Measurements from ENCODE around the gene MCC. TPM values are rescaled to one million over a fixed set of nuclear protein-coding genes. Genes with fewer than 3 reads are reported as not detected.

Gene MCC
- total RNA-seq, 1 donor from 2014 or later = 26.9 TPM

DNA sequence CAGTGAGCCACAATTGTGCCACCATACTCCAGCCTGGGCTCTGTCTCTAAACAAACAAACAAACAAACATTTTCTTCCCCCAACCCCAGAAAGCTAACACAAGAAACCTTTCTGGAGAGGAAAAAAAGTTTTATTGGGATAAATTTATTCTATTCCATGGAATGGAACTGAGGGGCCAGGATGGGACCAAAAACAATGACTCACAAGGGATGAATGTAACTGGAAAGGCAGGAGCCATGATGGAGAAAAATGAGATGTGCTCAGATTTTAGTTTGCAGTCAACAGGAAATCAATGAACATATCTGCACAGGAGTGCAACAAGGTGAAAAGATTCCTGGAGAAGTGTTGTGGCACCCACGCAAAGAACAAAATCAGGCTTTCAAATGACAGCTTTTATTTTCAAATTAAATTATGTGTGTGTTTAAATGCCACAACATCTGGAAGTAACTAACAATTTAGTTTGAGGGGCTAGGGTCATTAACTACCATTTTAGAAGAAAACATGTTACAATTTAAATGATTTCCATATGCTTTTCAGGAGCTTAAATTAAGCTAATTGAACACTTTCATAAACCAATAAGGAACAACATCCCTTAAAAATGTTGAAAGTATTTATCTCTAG is 262.0 kb downstream of the MCC start:
- no peak overlapping the region for H2AFZ ChIP-seq (ENCODE audit: low read depth, low read length)
- Mint-ChIP-seq H3K27ac (ENCODE audit: unreplicated experiment) (no peak overlapping the region), H3K36me3 (ENCODE audit: low read depth, unreplicated experiment) (peaks cover 3% of the 10 kb centered on the region), H3K4me1 (ENCODE audit: low read depth, unreplicated experiment) (peaks cover 52% of the 10 kb centered on the region), H3K9me3 (ENCODE audit: unreplicated experiment) (no peaks in the 10 kb centered on the region), H3K4me3 (ENCODE audit: unreplicated experiment) (no peak overlapping the region), H3K27me3 (ENCODE audit: low read depth, unreplicated experiment) (no peaks in the 10 kb centered on the region)
- DNase-seq (ENCODE audit: low read depth) = no peak
- no peaks in the 10 kb centered on the region for H3K27me3 ChIP-seq (ENCODE audit: insufficient read depth, low read length)
- H3K27ac ChIP-seq (ENCODE audit: low read depth, low read length) = no peak overlapping the region
- no peak overlapping the region for H3K9ac ChIP-seq (ENCODE audit: low read length)
- H4K20me1 ChIP-seq (ENCODE audit: insufficient read depth, low read length) = no peaks in the 10 kb centered on the region
- H3K79me2 ChIP-seq (ENCODE audit: insufficient read depth, low read length) = peaks cover 12% of the 10 kb centered on the region
- FAIRE-seq = no peak
- TF ChIP-seq, protein P1, sequence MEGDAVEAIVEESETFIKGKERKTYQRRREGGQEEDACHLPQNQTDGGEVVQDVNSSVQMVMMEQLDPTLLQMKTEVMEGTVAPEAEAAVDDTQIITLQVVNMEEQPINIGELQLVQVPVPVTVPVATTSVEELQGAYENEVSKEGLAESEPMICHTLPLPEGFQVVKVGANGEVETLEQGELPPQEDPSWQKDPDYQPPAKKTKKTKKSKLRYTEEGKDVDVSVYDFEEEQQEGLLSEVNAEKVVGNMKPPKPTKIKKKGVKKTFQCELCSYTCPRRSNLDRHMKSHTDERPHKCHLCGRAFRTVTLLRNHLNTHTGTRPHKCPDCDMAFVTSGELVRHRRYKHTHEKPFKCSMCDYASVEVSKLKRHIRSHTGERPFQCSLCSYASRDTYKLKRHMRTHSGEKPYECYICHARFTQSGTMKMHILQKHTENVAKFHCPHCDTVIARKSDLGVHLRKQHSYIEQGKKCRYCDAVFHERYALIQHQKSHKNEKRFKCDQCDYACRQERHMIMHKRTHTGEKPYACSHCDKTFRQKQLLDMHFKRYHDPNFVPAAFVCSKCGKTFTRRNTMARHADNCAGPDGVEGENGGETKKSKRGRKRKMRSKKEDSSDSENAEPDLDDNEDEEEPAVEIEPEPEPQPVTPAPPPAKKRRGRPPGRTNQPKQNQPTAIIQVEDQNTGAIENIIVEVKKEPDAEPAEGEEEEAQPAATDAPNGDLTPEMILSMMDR (IDR thresholded peaks at IDR 0.05; ENCODE audit: insufficient read depth, low read depth, low read length) = no peak
- no peak for TF ChIP-seq EZH2 (IDR thresholded peaks at IDR 0.05; ENCODE audit: insufficient read depth, low read length)
- H3K4me3 ChIP-seq (ENCODE audit: insufficient read depth, low read depth, low read length) = no peak overlapping the region
- no peak overlapping the region for H3K4me2 ChIP-seq (ENCODE audit: low read length)
- H3K36me3 ChIP-seq (ENCODE audit: insufficient read depth, low read length) = no peaks in the 10 kb centered on the region
- H3K4me1 ChIP-seq (ENCODE audit: insufficient read depth, low read length) = peaks cover 22% of the 10 kb centered on the region
- H3K9me3 ChIP-seq (ENCODE audit: insufficient read depth, low read depth, low read length) = no peaks in the 10 kb centered on the region

DNA sequence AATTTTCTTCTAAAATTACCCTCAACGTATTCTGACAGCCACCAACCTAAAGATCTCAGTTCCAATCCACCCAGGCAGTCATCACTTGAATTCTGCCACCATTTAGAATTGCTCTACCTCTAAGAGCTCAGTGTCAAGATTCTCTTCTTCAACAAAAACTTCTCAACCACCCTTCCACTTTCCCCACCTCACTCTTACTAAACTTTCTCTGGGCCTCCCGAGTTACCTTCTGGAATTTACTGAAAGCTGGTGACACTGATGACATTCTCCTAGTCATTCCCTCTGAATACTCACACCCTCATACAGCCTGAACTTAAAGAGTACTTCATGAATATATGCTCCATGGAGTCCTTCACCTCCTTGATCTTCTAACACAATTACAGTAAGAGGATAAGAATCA is 263.0 kb downstream of the MCC start:
- Mint-ChIP-seq H3K4me1 (ENCODE audit: low read depth, unreplicated experiment) (peaks cover 46% of the 10 kb centered on the region), H3K4me3 (ENCODE audit: unreplicated experiment) (no peak overlapping the region), H3K27me3 (ENCODE audit: low read depth, unreplicated experiment) (no peaks in the 10 kb centered on the region), H3K36me3 (ENCODE audit: low read depth, unreplicated experiment) (peaks cover 3% of the 10 kb centered on the region), H3K9me3 (ENCODE audit: unreplicated experiment) (no peaks in the 10 kb centered on the region), H3K27ac (ENCODE audit: unreplicated experiment) (peak overlapping the region; percentile 9)
- Histone ChIP-seq H3K27me3 (ENCODE audit: insufficient read depth, low read length) (no peaks in the 10 kb centered on the region), H3K79me2 (ENCODE audit: insufficient read depth, low read length) (peaks cover 12% of the 10 kb centered on the region), H3K27ac (ENCODE audit: low read depth, low read length) (no peak overlapping the region), H3K9ac (ENCODE audit: low read length) (no peak overlapping the region), H3K36me3 (ENCODE audit: insufficient read depth, low read length) (no peaks in the 10 kb centered on the region), H3K4me2 (ENCODE audit: low read length) (no peak overlapping the region), H3K4me1 (ENCODE audit: insufficient read depth, low read length) (peaks cover 18% of the 10 kb centered on the region), H3K9me3 (ENCODE audit: insufficient read depth, low read depth, low read length) (no peaks in the 10 kb centered on the region), H4K20me1 (ENCODE audit: insufficient read depth, low read length) (no peaks in the 10 kb centered on the region), H3K4me3 (ENCODE audit: insufficient read depth, low read depth, low read length) (no peak overlapping the region), H2AFZ (ENCODE audit: low read depth, low read length) (no peak overlapping the region)
- TF ChIP-seq, protein P1 (IDR thresholded peaks at IDR 0.05; ENCODE audit: insufficient read depth, low read depth, low read length) = no peak
- TF ChIP-seq EZH2 (IDR thresholded peaks at IDR 0.05; ENCODE audit: insufficient read depth, low read length) = no peak
- DNase-seq (ENCODE audit: low read depth) = no peak
- no peak for FAIRE-seq

DNA sequence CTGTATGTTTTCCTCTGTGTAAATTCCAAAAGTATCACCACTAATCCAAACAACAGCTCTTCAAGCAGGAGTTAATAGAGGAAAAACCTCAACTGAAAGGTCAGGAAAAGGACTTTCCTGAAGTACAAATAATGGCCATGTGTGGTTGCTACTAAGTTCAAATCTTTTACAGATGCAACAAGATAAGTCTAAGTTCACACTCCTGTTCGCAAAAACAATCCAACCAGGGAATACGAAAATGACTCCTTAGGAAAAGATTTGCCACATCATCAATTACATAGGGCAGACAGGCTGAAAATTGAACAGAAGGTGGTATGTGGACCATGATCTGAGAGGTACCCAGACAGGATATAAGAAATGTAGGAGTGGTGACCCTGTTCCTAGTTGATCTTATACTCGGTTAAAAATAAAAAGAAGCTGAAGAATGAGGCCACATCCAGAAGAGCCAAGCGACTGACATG is 263.6 kb downstream of the MCC start:
- H3K4me3 ChIP-seq (ENCODE audit: insufficient read depth, low read depth, low read length) = no peak overlapping the region
- Mint-ChIP-seq H3K27me3 (ENCODE audit: low read depth, unreplicated experiment) (no peaks in the 10 kb centered on the region), H3K27ac (ENCODE audit: unreplicated experiment) (no peak overlapping the region), H3K9me3 (ENCODE audit: unreplicated experiment) (no peaks in the 10 kb centered on the region), H3K36me3 (ENCODE audit: low read depth, unreplicated experiment) (peaks cover 3% of the 10 kb centered on the region), H3K4me1 (ENCODE audit: low read depth, unreplicated experiment) (peaks cover 40% of the 10 kb centered on the region), H3K4me3 (ENCODE audit: unreplicated experiment) (no peak overlapping the region)
- H3K36me3 ChIP-seq (ENCODE audit: insufficient read depth, low read length) = no peaks in the 10 kb centered on the region
- peak; percentile 81 for DNase-seq (ENCODE audit: low read depth)
- peaks cover 11% of the 10 kb centered on the region for H3K79me2 ChIP-seq (ENCODE audit: insufficient read depth, low read length)
- H2AFZ ChIP-seq (ENCODE audit: low read depth, low read length) = no peak overlapping the region
- H4K20me1 ChIP-seq (ENCODE audit: insufficient read depth, low read length) = no peaks in the 10 kb centered on the region
- TF ChIP-seq EZH2 (IDR thresholded peaks at IDR 0.05; ENCODE audit: insufficient read depth, low read length) = no peak
- TF ChIP-seq, protein P1 (IDR thresholded peaks at IDR 0.05; ENCODE audit: insufficient read depth, low read depth, low read length) = no peak
- no peaks in the 10 kb centered on the region for H3K9me3 ChIP-seq (ENCODE audit: insufficient read depth, low read depth, low read length)
- H3K4me1 ChIP-seq (ENCODE audit: insufficient read depth, low read length) = peaks cover 18% of the 10 kb centered on the region
- no peaks in the 10 kb centered on the region for H3K27me3 ChIP-seq (ENCODE audit: insufficient read depth, low read length)
- peak; percentile 5 for FAIRE-seq
- H3K27ac ChIP-seq (ENCODE audit: low read depth, low read length) = peak overlapping the region; percentile 2
- H3K4me2 ChIP-seq (ENCODE audit: low read length) = peak overlapping the region; percentile 34
- H3K9ac ChIP-seq (ENCODE audit: low read length) = no peak overlapping the region
